ENCODE measurements around the gene ABR.
"Not testable (repeated sequence)": the region's sequence is repeated elsewhere in the genome, so short reads cannot be mapped to it uniquely, and the experiment has no call there.

The ABR gene

GRCh38 chr17:1047879-1048470 is 131.8 kb downstream of the ABR start:
- no peak for DNase-seq (ENCODE audit: low read depth)

GRCh38 chr17:1047177-1047878 is 132.5 kb downstream of the ABR start:
- DNase-seq (ENCODE audit: low read depth): no peak

GRCh38 chr17:1045456-1045855 is 134.3 kb downstream of the ABR start:
- no peak for DNase-seq (ENCODE audit: low read depth)

GRCh38 chr17:1044387-1045009 is 135.3 kb downstream of the ABR start:
- DNase-seq (ENCODE audit: low read depth): not testable (repeated sequence)

- no peak for DNase-seq (ENCODE audit: low read depth)
Measured at GRCh38 chr17:1043601-1044251, 136.1 kb downstream of the ABR start.

GRCh38 chr17:1042486-1042885 is 137.3 kb downstream of the ABR start:
- no peak for DNase-seq (ENCODE audit: low read depth)

GRCh38 chr17:1041746-1042145 is 138.0 kb downstream of the ABR start:
- no peak for DNase-seq (ENCODE audit: low read depth)

- DNase-seq (ENCODE audit: low read depth): no peak
Measured at GRCh38 chr17:1040216-1040600, 139.6 kb downstream of the ABR start.

GRCh38 chr17:1039511-1040215 is 140.1 kb downstream of the ABR start:
- no peak for DNase-seq (ENCODE audit: low read depth)

- no peak for DNase-seq (ENCODE audit: low read depth)
Measured at GRCh38 chr17:1039123-1039507, 140.7 kb downstream of the ABR start.

- no peak for DNase-seq (ENCODE audit: low read depth)
Measured at GRCh38 chr17:1038459-1039122, 141.2 kb downstream of the ABR start.

- no peak for DNase-seq (ENCODE audit: low read depth)
Measured at GRCh38 chr17:1037238-1037879, 142.4 kb downstream of the ABR start.

- DNase-seq (ENCODE audit: low read depth): no peak
Measured at GRCh38 chr17:1036845-1037237, 142.9 kb downstream of the ABR start.

GRCh38 chr17:1036171-1036844 is 143.5 kb downstream of the ABR start:
- no peak for DNase-seq (ENCODE audit: low read depth)

GRCh38 chr17:1035546-1036170 is 144.1 kb downstream of the ABR start:
- no peak for DNase-seq (ENCODE audit: low read depth)

- no peak for DNase-seq (ENCODE audit: low read depth)
Measured at GRCh38 chr17:1034652-1035210, 145.1 kb downstream of the ABR start.

- no peak for DNase-seq (ENCODE audit: low read depth)
Measured at GRCh38 chr17:1033503-1033902, 146.3 kb downstream of the ABR start.

GRCh38 chr17:1032391-1032790 is 147.4 kb downstream of the ABR start:
- no peak for DNase-seq (ENCODE audit: low read depth)

GRCh38 chr17:1031711-1032110 is 148.1 kb downstream of the ABR start:
- DNase-seq (ENCODE audit: low read depth): no peak
